Fibroblast of pulmonary artery (primary cell): ENCODE data around the gene FUT3.

Source experiments
- DNase-seq: peaks from one replicate; pipeline ENCODE4 v3.0.0-alpha.2; 2010; ENCODE audit warnings: low read depth
- H3K4me3 ChIP-seq: replicated peaks from 2 replicates; pipeline ENCODE4 v1.5.1; 2011; ENCODE audit warnings: low read depth, mild to moderate bottlenecking, control low read depth, low read length, moderate library complexity
- CTCF ChIP-seq: IDR thresholded peaks from 2 replicates; pipeline ENCODE4 v1.5.1; 2011; ENCODE audit warnings: mild to moderate bottlenecking, control low read depth, low read length, inconsistent platforms; ENCODE audit errors: missing control alignments

The FUT3 gene

GRCh38 chr19:5851302-5851701, at the start of gene FUT3:
TSS of gene FUT3 (minus strand) at chr19:5851449.
- H3K4me3 ChIP-seq: no peak within 1 kb of the TSS
- DNase-seq: no peak
- no peak for TF ChIP-seq CTCF

GRCh38 chr19:5900976-5901375, 49.7 kb upstream of the FUT3 start:
- no peak for TF ChIP-seq CTCF
- no peak overlapping the region for H3K4me3 ChIP-seq
- DNase-seq: no peak

- H3K4me3 ChIP-seq: no peak overlapping the region
- DNase-seq: no peak
- TF ChIP-seq CTCF: no peak
Observed at GRCh38 chr19:5899728-5900526, 48.7 kb upstream of the FUT3 start.

- DNase-seq: no peak
- TF ChIP-seq CTCF: no peak
- no peak overlapping the region for H3K4me3 ChIP-seq
Observed at GRCh38 chr19:5897189-5897969, 46.1 kb upstream of the FUT3 start.

GRCh38 chr19:5896365-5897076, 45.3 kb upstream of the FUT3 start:
- H3K4me3 ChIP-seq: no peak overlapping the region
- TF ChIP-seq CTCF: no peak
- no peak for DNase-seq

DNA sequence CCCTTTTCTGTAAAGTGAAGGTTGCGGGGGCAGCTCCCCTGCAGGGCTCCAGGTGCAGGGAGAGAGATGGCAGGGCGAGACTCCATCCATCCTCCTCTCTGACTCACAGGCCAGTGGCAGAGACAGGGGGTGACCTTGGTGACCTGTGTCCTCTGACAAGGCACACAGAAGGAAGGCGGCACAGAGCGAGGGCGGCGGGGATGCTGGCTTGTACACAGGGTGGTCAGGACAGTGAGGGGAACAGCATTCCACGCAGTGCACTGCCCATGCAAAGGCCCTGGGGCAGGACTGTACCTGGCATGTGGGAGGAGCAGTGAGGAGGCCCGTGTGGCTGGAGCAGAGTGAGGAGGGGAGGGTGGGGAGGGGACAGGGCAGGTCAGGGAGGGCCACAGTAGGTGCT, 44.6 kb upstream of the FUT3 start:
- H3K4me3 ChIP-seq: no peak overlapping the region
- DNase-seq: no peak
- TF ChIP-seq CTCF: no peak
